A549 (cell line): ENCODE results near the gene ADCY2. TPM values are rescaled to one million over a fixed set of nuclear protein-coding genes. Genes with fewer than 3 reads are reported as not detected.

ENCODE experiments used
- ATAC-seq, 2 experiments: fragments of 200-7000 bp in 1 of 2; fragments of >200 bp in 1 of 2; cut with Nextera tagmentation in 1 of 2; cut with Tn5 transposase in 1 of 2; 3 replicates each; pipeline versions ENCODE4 v1.8.0 to v1.9.1; 2018 to 2020; ENCODE audit warnings: mild to moderate bottlenecking in 1 of 2, moderate library complexity in 1 of 2
- CTCF ChIA-PET: fragments of 300-600 bp; sonication (Branson Sonifier 250); formaldehyde crosslinking; extraction: SDS; loops from one replicate; lab custom pipeline; 2021; ENCODE audit warnings: antibody characterized with exemption, inconsistent platforms; lab: Yijun Ruan, JAX
- POLR2A ChIA-PET: fragments of 350-600 bp; formaldehyde crosslinking; extraction: SDS; loops from one replicate; lab custom pipeline; 2021; ENCODE audit warnings: antibody characterized with exemption, inconsistent platforms; lab: Yijun Ruan, JAX
- DNase-seq, 2 experiments: peaks; one replicate each; pipeline versions ENCODE4 v3.0.0 to v3.0.0-alpha.2; 2011 to 2016; ENCODE audit warnings: low read depth in 1 of 2, low spot score in 1 of 2
- FAIRE-seq: peaks from 2 replicates; lab custom pipeline; 2011; peaks lifted over from hg19 to GRCh38; lab: Jason Lieb, UNC
- H3K27ac ChIP-seq, 2 experiments: fragments of >200 bp; sonication (Bioruptor Twin); formaldehyde crosslinking; 3 replicates each; pipeline ENCODE4 v1.5.1; 2016 to 2017
- H3K4me1 ChIP-seq: fragments of >200 bp; sonication (Bioruptor Twin); formaldehyde crosslinking; 3 replicates; pipeline ENCODE4 v1.6.1; 2016
- H3K4me2 ChIP-seq: fragments of >200 bp; sonication (Bioruptor Twin); formaldehyde crosslinking; 3 replicates; pipeline ENCODE4 v1.6.1; 2016
- H3K4me3 ChIP-seq: fragments of >200 bp; sonication (Bioruptor Twin); formaldehyde crosslinking; 3 replicates; pipeline ENCODE4 v1.5.1; 2016
- H3K9me3 ChIP-seq: fragments of >200 bp; sonication (Bioruptor Twin); formaldehyde crosslinking; 3 replicates; pipeline ENCODE4 v1.6.1; 2016
- BCL3 ChIP-seq: fragments of >200 bp; sonication (Bioruptor Twin); formaldehyde crosslinking; IDR thresholded peaks from 3 replicates; pipeline ENCODE4 v1.6.1; 2016
- CHD4 ChIP-seq: fragments of 200-600 bp; sonication (generic); IDR thresholded peaks from 2 replicates; pipeline ENCODE4 v1.6.1; 2016; ENCODE audit warnings: antibody characterized with exemption, mild to moderate bottlenecking, borderline replicate concordance
- CTCF ChIP-seq: fragments of >200 bp; sonication (Bioruptor Twin); formaldehyde crosslinking; IDR thresholded peaks from 3 replicates; pipeline ENCODE4 v1.5.1; 2016
- ELK1 ChIP-seq: fragments of 150-350 bp; IDR thresholded peaks from 2 replicates; pipeline ENCODE4 v1.6.1; 2014; ENCODE audit warnings: low read depth, mild to moderate bottlenecking, low read length
- ESRRA ChIP-seq: fragments of 150-350 bp; IDR thresholded peaks from 2 replicates; pipeline ENCODE4 v1.6.1; 2014; ENCODE audit warnings: mild to moderate bottlenecking, low read length, borderline replicate concordance
- FOSL2 ChIP-seq, 2 experiments: fragments of 450-650 bp in 1 of 2; fragments of >200 bp in 1 of 2; sonication (Bioruptor Twin) in 1 of 2; formaldehyde crosslinking; IDR thresholded peaks; 2 replicates each; pipeline versions ENCODE4 v1.5.0 to v1.6.1; 2016 to 2020; ENCODE audit warnings: mild to moderate bottlenecking in 1 of 2, moderate library complexity in 1 of 2
- GATA3 ChIP-seq: IDR thresholded peaks from 2 replicates; pipeline ENCODE4 v1.6.1; 2012; ENCODE audit warnings: borderline replicate concordance
- HMGXB4 ChIP-seq: fragments of 250-450 bp; sonication (Bioruptor Pico); IDR thresholded peaks from 2 replicates; pipeline ENCODE4 v1.5.0; 2021; ENCODE audit warnings: mild to moderate bottlenecking, moderate library complexity, borderline replicate concordance
- HOXB5 ChIP-seq: fragments of 250-450 bp; sonication (Bioruptor Pico); IDR thresholded peaks from 2 replicates; pipeline ENCODE4 v1.5.0; 2020; ENCODE audit warnings: mild to moderate bottlenecking, moderate library complexity
- JUN ChIP-seq, 2 experiments: fragments of >200 bp; sonication (Bioruptor Twin); formaldehyde crosslinking; IDR thresholded peaks; 2 replicates in 1 of 2; 3 replicates in 1 of 2; pipeline ENCODE4 v1.6.1; 2016 to 2017
- JUNB ChIP-seq: fragments of >200 bp; sonication (Bioruptor Twin); formaldehyde crosslinking; IDR thresholded peaks from 2 replicates; pipeline ENCODE4 v1.6.1; 2016
- KDM1A ChIP-seq: fragments of 200-600 bp; sonication (generic); IDR thresholded peaks from 2 replicates; pipeline ENCODE4 v1.6.1; 2016; ENCODE audit warnings: low read depth, mild to moderate bottlenecking
- MAFK ChIP-seq: fragments of 450-650 bp; IDR thresholded peaks from 2 replicates; pipeline ENCODE4 v1.6.1; 2014; ENCODE audit not compliant: partially characterized antibody
- MAX ChIP-seq: IDR thresholded peaks from 2 replicates; pipeline ENCODE4 v1.6.1; 2012
- NR3C1 ChIP-seq: fragments of >200 bp; sonication (Bioruptor Twin); formaldehyde crosslinking; IDR thresholded peaks from 3 replicates; pipeline ENCODE4 v1.6.1; 2017
- POLR2AphosphoS2 ChIP-seq: conservative IDR thresholded peaks from 2 replicates; pipeline ENCODE4 v1.6.1; 2012; ENCODE audit warnings: low read length, improper control_type of control experiment, inconsistent platforms
- RAD21 ChIP-seq, 2 experiments: fragments of >200 bp in 1 of 2; sonication (Bioruptor Twin) in 1 of 2; formaldehyde crosslinking in 1 of 2; IDR thresholded peaks in 1 of 2; conservative IDR thresholded peaks in 1 of 2; 2 replicates in 1 of 2; 3 replicates in 1 of 2; pipeline ENCODE4 v1.6.1; 2012 to 2018; ENCODE audit warnings: inconsistent platforms in 1 of 2
- REST ChIP-seq: fragments of 200-600 bp; sonication (generic); IDR thresholded peaks from 2 replicates; pipeline ENCODE4 v1.6.1; 2016; ENCODE audit warnings: antibody characterized with exemption, mild to moderate bottlenecking, moderate library complexity
- RFX5 ChIP-seq: fragments of 450-650 bp; IDR thresholded peaks from 2 replicates; pipeline ENCODE4 v1.7.1; 2014; ENCODE audit warnings: antibody characterized with exemption, mild to moderate bottlenecking, moderate library complexity
- RNF2 ChIP-seq: fragments of 200-600 bp; sonication (generic); IDR thresholded peaks from 2 replicates; pipeline ENCODE4 v1.6.1; 2016; ENCODE audit warnings: low read depth, mild to moderate bottlenecking, antibody characterized with exemption, moderate library complexity, borderline replicate concordance
- SMC3 ChIP-seq: fragments of >200 bp; sonication (Bioruptor Twin); formaldehyde crosslinking; IDR thresholded peaks from 3 replicates; pipeline ENCODE4 v1.6.1; 2018; ENCODE audit warnings: inconsistent platforms
- ZNF302 ChIP-seq: fragments of 250-450 bp; sonication (Bioruptor Pico); IDR thresholded peaks from 2 replicates; pipeline ENCODE4 v1.9.0; 2021; ENCODE audit warnings: inconsistent platforms, mild to moderate bottlenecking, moderate library complexity
- WGBS: methylation state at CpG from one replicate; pipeline ENCODE4 v1.1.6; 2017; ENCODE audit errors: missing lambda C conversion rate; 5-methylcytosine and 5-hydroxymethylcytosine counted together
- polyA plus RNA-seq, 4 experiments: library from polyadenylated mRNA; depleted of rRNA in 3 of 4; stranded (reverse); fragments of >200 nt; fragmentation: RNase III in 1 of 4; extraction: RNeasy Plus Mini Kit Qiagen cat#74134 plus additional on column Dnase treatment in 1 of 4; gene quantifications; 2 replicates in 3 of 4; 3 replicates in 1 of 4; pipeline ENCODE4 v1.2.3, GENCODE V29; 2011 to 2017

Gene ADCY2
- polyA plus RNA-seq, 2 of the 4 experiments (the other 2 are of a cell fraction) = not detected

- no peak; a peak in 1 of 6 replicates for ATAC-seq
- TF ChIP-seq RFX5 (no peak), HMGXB4 (CRISPR knock-in tag) (no peak), FOSL2 (IDR thresholded peaks at IDR 0.05) (no peak), FOSL2 (CRISPR knock-in tag; IDR thresholded peaks at IDR 0.05) (no peak), POLR2AphosphoS2 (no peak), MAFK (no peak), ZNF302 (CRISPR knock-in tag) (no peak), JUN (IDR thresholded peaks at IDR 0.05) (no peak), JUNB (no peak), NR3C1 (no peak)
- TF ChIP-seq, all 56 proteins: peak for 0
- 2% methylated on average over 5 of the region's 5 CpGs for WGBS
- DNase-seq (peak in 1 of 2 experiments; percentile 19), FAIRE-seq (no peak)
- Histone ChIP-seq H3K4me1 (no peaks in the 10 kb centered on the region), H3K9me3 (no peaks in the 10 kb centered on the region), H3K27ac (no peak overlapping the region), H3K4me3 (no peak overlapping the region), H3K4me2 (no peak overlapping the region)
- POLR2A ChIA-PET = no interaction called here
- CTCF ChIA-PET = interaction anchor here (0.7 to 1.6 kb wide), 2 partner anchors 701 to 976 kb away, joined by 3 to 4 read pairs; no protein-coding TSS in a partner anchor
Observed at GRCh38 chr5:7742241-7742656, 346.3 kb downstream of the ADCY2 start.

- Histone ChIP-seq H3K4me1 (no peaks in the 10 kb centered on the region), H3K4me2 (no peak overlapping the region), H3K4me3 (no peak overlapping the region), H3K9me3 (no peaks in the 10 kb centered on the region), H3K27ac (no peak overlapping the region)
- 21% methylated on average over 11 of the region's 11 CpGs for WGBS
- FAIRE-seq (no peak), DNase-seq (peak; percentile 48 to 72), ATAC-seq (peak; percentile 63 to 87; a peak in 4 of 6 replicates)
- CTCF ChIA-PET = interaction anchor here (0.6 to 2.6 kb wide), 18 partner anchors 9 to 983 kb away, joined by 3 to 20 read pairs (median 4); no protein-coding TSS in a partner anchor
- POLR2A ChIA-PET = no interaction called here
- peak; percentile 67 for TF ChIP-seq SMC3
- peak; percentile 69 to 75 for TF ChIP-seq RAD21 (conservative IDR thresholded peaks at IDR 0.05 in 1 of 2, IDR thresholded peaks at IDR 0.05 in 1 of 2)
- no peak for TF ChIP-seq CHD4
- TF ChIP-seq CTCF = peak; percentile 70
- TF ChIP-seq, all 56 proteins: peak for 3
Observed at GRCh38 chr5:7745882-7746610, 350.1 kb downstream of the ADCY2 start.

- H3K4me3 ChIP-seq = no peak overlapping the region
- H3K4me2 ChIP-seq = no peak overlapping the region
- no peaks in the 10 kb centered on the region for H3K4me1 ChIP-seq
- ChIA-PET CTCF (no interaction called here), POLR2A (no interaction called here)
- ATAC-seq (no peak), FAIRE-seq (no peak), DNase-seq (no peak)
- H3K9me3 ChIP-seq = no peaks in the 10 kb centered on the region
- H3K27ac ChIP-seq = no peak overlapping the region
- WGBS = 7% methylated on average over 6 of the region's 6 CpGs
- no peak for TF ChIP-seq BCL3
- TF ChIP-seq MAX = no peak
- no peak for TF ChIP-seq ESRRA
- no peak for TF ChIP-seq RNF2
- no peak for TF ChIP-seq MAFK
- TF ChIP-seq ELK1 = no peak
- TF ChIP-seq REST = no peak
- no peak for TF ChIP-seq HOXB5 (CRISPR knock-in tag)
- no peak for TF ChIP-seq RFX5
- no peak for TF ChIP-seq GATA3
- no peak for TF ChIP-seq KDM1A
Observed at GRCh38 chr5:7747728-7748127, 351.8 kb downstream of the ADCY2 start.
